OCI-LY7 (cell line): Measurements from ENCODE around the gene SP100.

Experiments
- CTCF ChIP-seq: fragments of 200-600 bp; sonication (generic); conservative IDR thresholded peaks from 2 replicates; pipeline ENCODE4 v1.5.1; 2014; ENCODE audit warnings: mild to moderate bottlenecking, antibody characterized with exemption, low read length, moderate library complexity, mixed read lengths
- EZH2phosphoT487 ChIP-seq: fragments of 200-600 bp; sonication (generic); IDR thresholded peaks from 2 replicates; pipeline ENCODE4 v1.6.1; 2018; ENCODE audit warnings: low read depth, borderline replicate concordance, mild to moderate bottlenecking, mixed run types, antibody characterized with exemption, low read length, moderate library complexity, mixed read lengths

GRCh38 chr2:230570987-230571386 lies 155.0 kb downstream of the SP100 start:
- no peak for TF ChIP-seq CTCF
- no peak for TF ChIP-seq EZH2phosphoT487
